Natural killer cell treated with Interleukin-12 subunit alpha and Interleukin-12 subunit beta and Interleukin-15 and Interleukin-18, amount 100 ng/mL, for 72 hours (primary cell): ENCODE data around the gene KBTBD12. TPM values are rescaled to one million over a fixed set of nuclear protein-coding genes. Genes with fewer than 3 reads are reported as not detected.
A peak's percentile ranks its signal among the peaks of the same experiment; 100 is the strongest.
"Not testable (repeated sequence)": the region's sequence is repeated elsewhere in the genome, so short reads cannot be mapped to it uniquely, and the experiment has no call there.

Experiments
- ATAC-seq, 2 donors: fragments of 150-1000 bp; cut with Tn5 transposase in 1 of 2; sonication (Bioruptor Pico), chemical (Tn5 transposase) in 1 of 2; 2 replicates each; pipeline ENCODE4 v1.10.0; 2021
- DNase-seq: peaks from one replicate; pipeline ENCODE4 v3.0.0; 2022; ENCODE audit warnings: low spot score
- H3K27ac Mint-ChIP-seq, 2 donors: 1 replicate in 1 of 2; 2 replicates in 1 of 2; pipeline ENCODE4 v1.8.0; 2022; ENCODE audit warnings: mixed read lengths in 2 of 2, mild to moderate bottlenecking in 1 of 2, moderate library complexity in 1 of 2
- H3K27me3 Mint-ChIP-seq, 2 donors: 1 replicate in 1 of 2; 2 replicates in 1 of 2; pipeline ENCODE4 v1.8.0; 2022; ENCODE audit warnings: mixed read lengths in 2 of 2
- H3K36me3 Mint-ChIP-seq: one replicate; pipeline ENCODE4 v1.8.0; 2022; ENCODE audit warnings: mixed read lengths
- H3K4me1 Mint-ChIP-seq, 2 donors: 1 replicate in 1 of 2; 2 replicates in 1 of 2; pipeline ENCODE4 v1.8.0; 2022; ENCODE audit warnings: low read depth in 2 of 2, mixed read lengths in 2 of 2, mild to moderate bottlenecking in 1 of 2
- H3K4me3 Mint-ChIP-seq: one replicate; pipeline ENCODE4 v1.8.0; 2022; ENCODE audit warnings: mixed read lengths
- H3K9me3 Mint-ChIP-seq: 2 replicates; pipeline ENCODE4 v1.8.0; 2022; ENCODE audit warnings: mixed read lengths
- total RNA-seq, 2 donors: library from RNA; stranded (reverse); gene quantifications; one replicate each; pipeline ENCODE4 v1.2.3, GENCODE V29; 2022

KBTBD12 gene
- total RNA-seq, 2 donors from 2014 or later: not detected

DNA sequence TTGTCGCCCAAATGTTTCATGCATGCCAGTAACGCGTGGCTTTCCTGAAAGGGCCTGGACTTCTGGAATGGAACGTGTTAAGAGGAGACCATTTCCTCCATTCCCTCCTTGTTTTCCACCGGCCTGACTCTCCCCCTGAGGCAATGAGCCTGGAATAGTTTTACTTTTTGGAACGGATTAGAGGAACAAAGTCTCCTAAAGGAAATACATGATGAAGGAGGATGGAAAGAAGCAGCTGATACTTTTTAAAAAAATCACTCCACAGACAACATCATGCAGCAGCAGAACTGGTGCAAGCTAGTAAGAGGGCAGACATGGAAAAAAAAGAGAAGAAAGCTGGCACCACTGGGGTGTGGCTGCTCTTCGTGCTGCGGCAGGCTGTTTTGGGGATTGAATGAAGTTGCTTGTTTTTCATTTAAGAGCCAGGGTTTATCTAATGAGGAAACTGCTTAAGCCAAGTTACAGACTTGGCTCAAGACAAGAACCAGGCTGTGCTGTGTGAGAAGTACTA is 3.6 kb upstream of the KBTBD12 start:
- Mint-ChIP-seq H3K27ac (no peak overlapping the region), H3K9me3 (no peaks in the 10 kb centered on the region), H3K27me3 (peaks cover 32 to 51% of the 10 kb centered on the region in 2 donors), H3K4me1 (peaks cover 0 to 4% of the 10 kb centered on the region in 2 donors), H3K4me3 (no peak overlapping the region), H3K36me3 (no peaks in the 10 kb centered on the region)
- no peak for DNase-seq
- ATAC-seq: no peak

DNA sequence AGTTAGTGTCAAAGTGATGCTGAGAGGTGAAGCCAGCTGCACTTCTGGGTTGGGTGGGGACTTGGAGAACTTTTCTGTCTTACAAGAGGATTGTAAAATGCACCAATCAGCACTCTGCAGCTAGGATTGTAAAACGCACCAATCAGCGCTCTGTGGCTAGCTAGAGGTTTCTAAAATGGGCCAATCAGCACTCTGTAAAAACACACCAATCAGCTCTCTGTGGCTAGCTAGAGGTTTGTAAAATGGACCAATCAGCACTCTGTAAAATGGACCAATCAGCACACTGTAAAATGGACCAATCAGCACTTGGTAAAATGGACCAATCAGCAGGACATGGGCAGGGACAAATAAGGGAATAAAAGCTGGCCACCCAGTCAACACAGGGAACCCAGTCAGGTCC is 1.2 kb upstream of the KBTBD12 start:
- not testable (repeated sequence) for H3K36me3 Mint-ChIP-seq, DNase-seq, H3K9me3 Mint-ChIP-seq, ATAC-seq, H3K4me3 Mint-ChIP-seq, H3K4me1 Mint-ChIP-seq, H3K27ac Mint-ChIP-seq
- peaks cover 32 to 58% of the 10 kb centered on the region in 2 donors for H3K27me3 Mint-ChIP-seq

DNA sequence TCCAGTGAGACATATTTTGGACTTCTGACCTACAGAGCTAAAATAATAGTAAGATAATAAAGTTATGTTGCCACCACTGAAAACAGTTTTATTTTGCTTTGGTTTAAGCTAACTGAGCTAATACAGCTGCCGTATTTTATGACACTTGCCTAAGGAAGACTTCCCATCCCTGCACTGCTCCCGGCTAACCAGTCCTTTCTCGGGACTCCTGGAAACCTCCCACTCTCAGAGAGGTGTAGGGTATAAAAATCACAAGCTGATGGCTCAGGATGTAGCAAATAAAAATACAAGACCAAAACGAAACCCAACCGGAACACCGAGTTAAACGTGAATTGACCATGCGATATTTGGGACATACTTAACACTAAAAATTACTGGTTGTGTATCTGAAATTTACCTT is 448 bp upstream of the KBTBD12 start:
- DNase-seq (no peak), ATAC-seq (no peak)
- Mint-ChIP-seq H3K9me3 (no peaks in the 10 kb centered on the region), H3K27me3 (peaks cover 32 to 58% of the 10 kb centered on the region in 2 donors), H3K27ac (no peak overlapping the region), H3K4me3 (no peak overlapping the region), H3K36me3 (no peaks in the 10 kb centered on the region), H3K4me1 (no peaks in the 10 kb centered on the region)

- no peaks in the 10 kb centered on the region for H3K36me3 Mint-ChIP-seq
- H3K27ac Mint-ChIP-seq: no peak overlapping the region
- H3K27me3 Mint-ChIP-seq: peaks cover 32 to 56% of the 10 kb centered on the region in 2 donors
- H3K4me3 Mint-ChIP-seq: peak overlapping the region; percentile 2
- no peaks in the 10 kb centered on the region for H3K4me1 Mint-ChIP-seq
- DNase-seq (no peak), ATAC-seq (no peak)
- no peaks in the 10 kb centered on the region for H3K9me3 Mint-ChIP-seq
Measured at GRCh38 chr3:127915937-127916493, 983 bp downstream of the KBTBD12 start.

DNA sequence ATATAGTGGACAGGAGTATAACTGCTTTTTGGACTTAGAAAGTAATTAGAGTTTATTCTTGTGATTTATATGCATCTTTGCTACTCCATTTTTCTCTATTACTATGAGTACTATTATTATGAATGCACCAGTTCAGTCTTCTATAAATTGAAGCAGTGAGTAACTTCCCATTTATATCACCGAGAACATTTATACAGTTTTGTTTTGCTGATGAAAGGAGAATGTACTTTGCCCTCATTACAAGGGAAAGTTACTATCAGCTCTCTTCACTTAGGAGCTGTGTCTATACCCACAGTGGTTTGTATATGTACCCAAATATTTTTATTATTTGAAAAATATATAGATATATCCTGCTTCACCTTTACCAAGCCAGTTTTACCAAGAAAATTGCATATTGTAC is 5.7 kb downstream of the KBTBD12 start:
- peaks cover 4 to 7% of the 10 kb centered on the region in 2 donors for H3K4me1 Mint-ChIP-seq
- H3K27me3 Mint-ChIP-seq: peaks cover 14 to 43% of the 10 kb centered on the region in 2 donors
- DNase-seq: no peak
- H3K9me3 Mint-ChIP-seq: no peaks in the 10 kb centered on the region
- ATAC-seq: no peak
- no peak overlapping the region for H3K27ac Mint-ChIP-seq
- no peak overlapping the region for H3K4me3 Mint-ChIP-seq
- no peaks in the 10 kb centered on the region for H3K36me3 Mint-ChIP-seq

GRCh38 chr3:127923611-127924010 is 8.6 kb downstream of the KBTBD12 start:
- Mint-ChIP-seq H3K4me1 (peaks cover 4 to 7% of the 10 kb centered on the region in 2 donors), H3K9me3 (no peaks in the 10 kb centered on the region), H3K27ac (no peak overlapping the region), H3K36me3 (no peaks in the 10 kb centered on the region), H3K4me3 (no peak overlapping the region), H3K27me3 (peaks cover 10 to 39% of the 10 kb centered on the region in 2 donors)
- ATAC-seq (no peak), DNase-seq (no peak)

- ATAC-seq: no peak
- Mint-ChIP-seq H3K4me3 (no peak overlapping the region), H3K27ac (no peak overlapping the region), H3K9me3 (no peaks in the 10 kb centered on the region), H3K4me1 (peaks cover 4 to 7% of the 10 kb centered on the region in 2 donors), H3K36me3 (no peaks in the 10 kb centered on the region), H3K27me3 (peaks cover 10 to 39% of the 10 kb centered on the region in 2 donors)
- no peak for DNase-seq
Measured at GRCh38 chr3:127925384-127925783, 10.4 kb downstream of the KBTBD12 start.

DNA sequence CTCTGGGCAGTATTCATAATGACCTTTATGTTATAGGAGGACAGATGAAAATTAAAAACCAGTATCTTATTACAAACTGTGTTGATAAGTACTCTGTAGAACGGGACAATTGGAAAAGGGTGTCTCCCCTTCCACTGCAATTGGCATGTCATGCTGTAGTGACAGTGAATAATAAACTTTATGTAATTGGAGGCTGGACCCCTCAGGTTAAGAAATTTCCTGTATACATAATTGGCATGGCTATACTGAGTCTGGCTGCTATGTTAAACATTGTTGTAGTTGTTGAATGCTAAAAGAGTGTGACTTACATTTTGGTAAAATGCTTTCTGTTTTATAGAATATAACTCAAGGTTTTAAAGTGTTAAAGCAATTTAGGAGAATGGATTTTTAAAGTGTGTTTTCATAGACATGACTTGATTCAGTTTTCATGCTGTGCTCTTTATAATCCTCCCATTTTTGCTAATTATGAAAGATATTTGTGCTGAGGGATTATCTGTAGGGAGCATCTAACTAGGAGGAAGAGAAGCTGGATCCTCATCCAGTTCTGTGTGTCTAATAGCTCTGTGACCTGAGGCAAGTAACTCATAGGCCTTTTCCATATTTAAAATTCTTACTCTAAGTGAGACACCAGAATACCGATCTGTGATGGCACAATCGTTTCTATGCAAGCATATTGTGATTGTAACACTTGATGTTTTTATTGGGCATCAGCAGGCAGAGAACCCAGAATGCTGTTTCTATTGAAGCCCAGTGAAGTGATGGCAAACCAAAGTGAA is 13.0 kb downstream of the KBTBD12 start:
- H3K9me3 Mint-ChIP-seq: no peaks in the 10 kb centered on the region

GRCh38 chr3:127929818-127930413 is 14.9 kb downstream of the KBTBD12 start:
- Mint-ChIP-seq H3K4me1 (peaks cover 4 to 7% of the 10 kb centered on the region in 2 donors), H3K4me3 (no peak overlapping the region), H3K9me3 (no peaks in the 10 kb centered on the region), H3K27ac (no peak overlapping the region), H3K27me3 (peaks cover 25 to 52% of the 10 kb centered on the region in 2 donors), H3K36me3 (no peaks in the 10 kb centered on the region)
- ATAC-seq (no peak), DNase-seq (no peak)

More for the DNA sequence above, 13.0 kb downstream of the KBTBD12 start:
- Mint-ChIP-seq H3K27me3 (peaks cover 14 to 38% of the 10 kb centered on the region in 2 donors), H3K27ac (no peak overlapping the region), H3K36me3 (no peaks in the 10 kb centered on the region), H3K4me3 (no peak overlapping the region), H3K4me1 (peaks cover 4 to 7% of the 10 kb centered on the region in 2 donors)
- no peak for DNase-seq
- ATAC-seq: no peak

DNA sequence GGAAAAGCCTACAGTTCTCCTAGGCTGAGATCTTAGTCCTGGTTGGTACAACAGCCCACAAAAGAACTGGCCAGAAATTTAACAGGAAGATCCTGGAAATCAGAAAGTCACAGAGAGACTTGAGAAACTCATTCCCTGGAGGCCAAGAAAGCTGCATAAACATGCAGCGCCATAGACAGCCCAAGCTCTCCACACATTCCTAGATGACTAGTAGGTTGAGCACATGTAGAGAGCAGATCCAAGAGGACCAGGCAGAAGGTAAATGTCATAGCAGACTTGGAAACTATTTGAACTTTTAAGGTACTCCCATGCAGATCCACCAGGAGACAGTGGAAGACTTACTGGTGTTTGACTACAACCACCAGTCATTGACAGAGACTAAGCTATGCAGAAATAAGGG is 18.4 kb downstream of the KBTBD12 start:
- H3K9me3 Mint-ChIP-seq: no peaks in the 10 kb centered on the region

DNA sequence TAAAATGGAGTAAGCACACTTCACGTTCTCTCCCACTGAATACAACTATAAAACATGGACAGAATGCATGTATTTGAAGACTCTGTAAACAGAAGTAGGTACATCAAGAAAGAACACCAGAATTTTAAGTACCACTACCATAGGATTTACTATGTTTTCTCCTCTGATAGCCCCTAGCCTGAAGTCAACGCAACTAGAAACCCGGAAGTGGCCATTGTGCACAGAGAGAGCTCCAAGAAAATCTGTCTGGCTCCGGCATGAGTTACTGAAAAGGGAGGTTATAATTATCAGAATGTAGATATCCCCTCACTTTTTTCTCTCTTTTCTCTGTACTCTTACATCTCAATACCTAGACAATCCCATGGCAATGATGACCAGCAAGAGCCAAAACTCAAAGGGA is 23.8 kb downstream of the KBTBD12 start:
- DNase-seq: no peak
- Mint-ChIP-seq H3K36me3 (no peaks in the 10 kb centered on the region), H3K27me3 (peaks cover 23 to 64% of the 10 kb centered on the region in 2 donors)

More for the DNA sequence above, 18.4 kb downstream of the KBTBD12 start:
- Mint-ChIP-seq H3K4me3 (no peak overlapping the region), H3K27ac (no peak overlapping the region), H3K36me3 (no peaks in the 10 kb centered on the region), H3K27me3 (peaks cover 29 to 57% of the 10 kb centered on the region in 2 donors), H3K4me1 (no peaks in the 10 kb centered on the region)
- ATAC-seq: no peak
- no peak for DNase-seq

DNA sequence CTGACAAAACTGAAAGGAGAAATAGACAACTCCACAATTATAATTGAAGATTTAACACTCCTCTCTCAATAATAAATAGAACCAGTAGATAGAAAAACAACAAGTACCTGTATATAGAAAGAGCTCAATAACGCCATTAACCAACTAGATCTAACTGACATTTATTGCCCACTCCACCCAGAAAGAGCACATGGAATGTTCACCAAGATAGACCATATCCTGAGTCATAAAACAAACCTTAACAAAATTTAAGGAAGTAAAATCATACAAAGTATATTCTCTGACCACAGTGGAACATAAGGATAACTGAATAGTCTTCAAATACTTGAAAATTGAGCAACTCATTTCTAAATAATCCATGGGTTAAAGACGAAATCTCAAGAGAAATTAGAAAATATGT is 25.1 kb downstream of the KBTBD12 start:
- Mint-ChIP-seq H3K4me1 (no peaks in the 10 kb centered on the region), H3K27me3 (peaks cover 18 to 50% of the 10 kb centered on the region in 2 donors), H3K36me3 (no peaks in the 10 kb centered on the region), H3K4me3 (no peak overlapping the region), H3K27ac (no peak overlapping the region), H3K9me3 (no peaks in the 10 kb centered on the region)
- ATAC-seq: no peak
- DNase-seq: no peak

More for the DNA sequence above, 23.8 kb downstream of the KBTBD12 start:
- Mint-ChIP-seq H3K4me3 (no peak overlapping the region), H3K9me3 (no peaks in the 10 kb centered on the region), H3K4me1 (no peaks in the 10 kb centered on the region), H3K27ac (no peak overlapping the region)
- ATAC-seq: no peak

GRCh38 chr3:127942613-127943012 is 27.6 kb downstream of the KBTBD12 start:
- Mint-ChIP-seq H3K27me3 (peaks cover 12 to 48% of the 10 kb centered on the region in 2 donors), H3K4me1 (no peaks in the 10 kb centered on the region), H3K27ac (no peak overlapping the region), H3K4me3 (no peak overlapping the region), H3K36me3 (no peaks in the 10 kb centered on the region), H3K9me3 (no peaks in the 10 kb centered on the region)
- DNase-seq (no peak), ATAC-seq (no peak)

DNA sequence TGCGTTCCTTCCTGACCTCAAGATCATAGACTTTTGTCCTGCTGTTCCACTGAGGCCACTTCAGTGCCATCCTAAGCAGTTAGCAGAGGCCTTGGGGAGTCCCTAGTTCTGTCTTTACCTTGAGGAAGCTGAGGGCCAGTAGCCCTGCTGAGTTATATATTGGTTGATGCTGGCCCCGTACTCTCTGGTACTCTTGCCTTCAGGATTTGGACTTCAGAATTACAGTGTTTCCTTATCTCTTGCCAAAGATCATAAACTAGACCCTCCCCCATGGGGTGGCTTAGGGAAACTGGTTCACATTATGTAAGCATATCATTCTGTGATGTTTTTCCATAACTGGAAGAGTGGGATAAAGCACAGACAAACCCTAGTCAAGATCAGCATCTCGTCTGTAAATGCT is 33.2 kb downstream of the KBTBD12 start:
- Mint-ChIP-seq H3K27ac (no peak overlapping the region), H3K27me3 (peaks cover 7 to 55% of the 10 kb centered on the region in 2 donors)
- no peak for ATAC-seq

More for the DNA sequence above, 33.2 kb downstream of the KBTBD12 start:
- H3K4me3 Mint-ChIP-seq: no peak overlapping the region
- no peak for DNase-seq
- no peaks in the 10 kb centered on the region for H3K4me1 Mint-ChIP-seq
- H3K36me3 Mint-ChIP-seq: no peaks in the 10 kb centered on the region
- H3K9me3 Mint-ChIP-seq: no peaks in the 10 kb centered on the region
